ENCODE results near the gene P2RY14. TPM values are rescaled to one million over a fixed set of nuclear protein-coding genes. Genes with fewer than 3 reads are reported as not detected.

P2RY14 gene
- total RNA-seq, 1 donor from 2014 or later, result not detected

DNA sequence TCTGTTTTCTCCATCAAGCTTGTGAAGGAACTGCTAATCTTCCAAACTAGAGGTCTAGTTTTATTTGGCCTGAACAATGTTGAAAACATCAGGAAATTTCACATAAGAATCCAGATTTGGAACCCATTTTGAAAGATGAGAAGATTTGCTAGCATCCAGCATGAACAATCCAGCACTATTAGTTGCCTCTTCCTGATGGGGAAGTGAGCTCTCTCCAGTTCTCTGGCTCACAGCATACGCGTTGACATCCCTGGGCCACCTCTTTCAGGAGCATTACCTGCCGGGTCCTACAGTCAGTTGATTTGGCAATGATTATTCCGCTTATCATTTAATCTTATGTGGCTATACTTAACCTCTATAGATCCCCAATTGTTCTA lies 27.4 kb upstream of the P2RY14 start:
- Histone ChIP-seq H3F3A (ENCODE audit: low read depth) (peaks cover 5% of the 10 kb centered on the region), H3K27ac (no peak overlapping the region), H3K9me3 (ENCODE audit: low read depth) (no peaks in the 10 kb centered on the region), H3K9ac (no peak overlapping the region), H3K4me2 (no peak overlapping the region), H4K20me1 (ENCODE audit: low read depth) (no peaks in the 10 kb centered on the region), H3K27me3 (no peaks in the 10 kb centered on the region), H3K36me3 (no peaks in the 10 kb centered on the region), H3K79me2 (ENCODE audit: low read depth) (no peaks in the 10 kb centered on the region), H3K4me3 (no peak overlapping the region), H3K4me1 (peaks cover 5% of the 10 kb centered on the region), H2AFZ (replicated peaks) (no peak overlapping the region)
- Mint-ChIP-seq H3K27me3 (ENCODE audit: insufficient read depth, low read depth) (no peaks in the 10 kb centered on the region), H3K4me1 (peaks cover 7% of the 10 kb centered on the region), H3K9me3 (no peaks in the 10 kb centered on the region), H3K36me3 (peaks cover 5% of the 10 kb centered on the region), H3K4me3 (no peak overlapping the region), H3K27ac (no peak overlapping the region)
- TF ChIP-seq EZH2phosphoT487 (IDR thresholded peaks at IDR 0.05) (no peak), CTCF (IDR thresholded peaks at IDR 0.05) (no peak), EZH2 (IDR thresholded peaks at IDR 0.05) (no peak)
- DNase-seq (ENCODE audit: low spot score), result no peak

- Mint-ChIP-seq H3K4me3 (no peak overlapping the region), H3K27ac (no peak overlapping the region), H3K27me3 (ENCODE audit: insufficient read depth, low read depth) (no peaks in the 10 kb centered on the region), H3K9me3 (no peaks in the 10 kb centered on the region), H3K4me1 (peaks cover 7% of the 10 kb centered on the region), H3K36me3 (peaks cover 5% of the 10 kb centered on the region)
- Histone ChIP-seq H3K4me3 (no peak overlapping the region), H3K36me3 (no peaks in the 10 kb centered on the region), H3K27me3 (no peaks in the 10 kb centered on the region), H3K9ac (no peak overlapping the region), H3K9me3 (ENCODE audit: low read depth) (no peaks in the 10 kb centered on the region), H3K4me2 (no peak overlapping the region), H4K20me1 (ENCODE audit: low read depth) (no peaks in the 10 kb centered on the region), H3K27ac (no peak overlapping the region), H3K79me2 (ENCODE audit: low read depth) (no peaks in the 10 kb centered on the region), H3K4me1 (peaks cover 5% of the 10 kb centered on the region), H2AFZ (replicated peaks) (no peak overlapping the region), H3F3A (ENCODE audit: low read depth) (peaks cover 5% of the 10 kb centered on the region)
- no peak for TF ChIP-seq EZH2phosphoT487 (IDR thresholded peaks at IDR 0.05)
- TF ChIP-seq CTCF (IDR thresholded peaks at IDR 0.05), result peak; percentile 4
- peak; percentile 50 for DNase-seq (ENCODE audit: low spot score)
These were observed 26.9 kb upstream of the P2RY14 start for GRCh38 chr3:151305060-151305774.

DNA sequence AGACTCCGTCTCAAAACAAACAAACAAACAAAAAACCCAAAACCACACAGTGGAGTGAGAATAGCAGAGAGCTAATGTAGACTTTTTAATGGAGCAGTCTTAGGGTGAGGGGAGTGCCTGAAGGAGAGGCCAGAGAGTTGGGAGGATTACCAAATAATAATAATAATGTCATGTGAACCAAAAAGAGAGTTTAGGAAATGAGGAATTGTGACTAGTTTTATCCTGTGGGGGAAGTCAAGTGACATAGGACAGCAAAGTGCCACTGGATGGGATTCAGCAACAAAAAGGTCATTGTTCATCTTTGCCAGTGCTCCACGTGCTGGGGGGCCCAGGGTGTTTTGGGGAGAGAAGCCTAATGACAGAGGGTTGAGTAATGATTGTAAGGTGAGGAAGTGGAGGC lies 25.4 kb upstream of the P2RY14 start:
- H3K27ac ChIP-seq, result no peak overlapping the region
- Mint-ChIP-seq H3K27me3 (ENCODE audit: insufficient read depth, low read depth) (no peaks in the 10 kb centered on the region), H3K36me3 (peaks cover 5% of the 10 kb centered on the region), H3K4me3 (no peak overlapping the region), H3K27ac (peak overlapping the region; percentile 28), H3K9me3 (no peaks in the 10 kb centered on the region), H3K4me1 (peaks cover 7% of the 10 kb centered on the region)
- H4K20me1 ChIP-seq (ENCODE audit: low read depth), result no peaks in the 10 kb centered on the region
- no peaks in the 10 kb centered on the region for H3K79me2 ChIP-seq (ENCODE audit: low read depth)
- no peak overlapping the region for H3K4me3 ChIP-seq
- H3K27me3 ChIP-seq, result no peaks in the 10 kb centered on the region
- H3K9me3 ChIP-seq (ENCODE audit: low read depth), result no peaks in the 10 kb centered on the region
- no peak overlapping the region for H3K9ac ChIP-seq
- no peak overlapping the region for H2AFZ ChIP-seq (replicated peaks)
- H3F3A ChIP-seq (ENCODE audit: low read depth), result peaks cover 5% of the 10 kb centered on the region
- H3K36me3 ChIP-seq, result no peaks in the 10 kb centered on the region
- no peak overlapping the region for H3K4me2 ChIP-seq
- DNase-seq (ENCODE audit: low spot score), result no peak
- TF ChIP-seq EZH2 (IDR thresholded peaks at IDR 0.05), result no peak
- no peak for TF ChIP-seq EZH2phosphoT487 (IDR thresholded peaks at IDR 0.05)
- no peak for TF ChIP-seq CTCF (IDR thresholded peaks at IDR 0.05)
- H3K4me1 ChIP-seq, result peaks cover 5% of the 10 kb centered on the region

Measured in neural progenitor cell (in vitro differentiated cells).